Activated CD8-positive, alpha-beta memory T cell treated with anti-CD3 and anti-CD28 coated beads, Interleukin-2, amount 50 U/mL, for 48 hours (primary cell): ENCODE data around the gene CHRNB1.
A peak's percentile ranks its signal among the peaks of the same experiment; 100 is the strongest.

ENCODE experiments used
- DNase-seq: peaks from one replicate; pipeline ENCODE4 v3.0.0-alpha.2; 2020

Gene CHRNB1

DNA sequence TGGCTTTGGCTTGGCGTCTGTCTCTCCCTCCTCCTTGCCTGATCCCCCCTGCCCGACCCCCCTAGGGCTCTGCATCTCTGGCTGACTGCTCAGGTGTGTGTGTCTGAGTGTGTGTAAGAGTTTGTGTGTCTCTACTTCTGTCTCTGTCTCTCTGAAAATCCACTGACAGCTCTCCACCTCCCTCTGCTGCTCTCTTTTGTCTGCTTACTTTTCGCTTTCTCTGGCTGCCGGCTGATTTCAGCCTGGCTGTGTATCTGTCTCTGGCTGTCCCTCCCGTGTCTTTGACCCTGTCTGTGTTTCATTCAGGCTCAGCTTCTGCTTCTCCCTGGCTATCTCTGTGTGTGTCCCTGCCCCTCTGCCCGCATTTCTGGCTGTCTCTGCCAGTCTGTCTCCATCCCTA is 28.5 kb upstream of the CHRNB1 start:
- DNase-seq = no peak

DNA sequence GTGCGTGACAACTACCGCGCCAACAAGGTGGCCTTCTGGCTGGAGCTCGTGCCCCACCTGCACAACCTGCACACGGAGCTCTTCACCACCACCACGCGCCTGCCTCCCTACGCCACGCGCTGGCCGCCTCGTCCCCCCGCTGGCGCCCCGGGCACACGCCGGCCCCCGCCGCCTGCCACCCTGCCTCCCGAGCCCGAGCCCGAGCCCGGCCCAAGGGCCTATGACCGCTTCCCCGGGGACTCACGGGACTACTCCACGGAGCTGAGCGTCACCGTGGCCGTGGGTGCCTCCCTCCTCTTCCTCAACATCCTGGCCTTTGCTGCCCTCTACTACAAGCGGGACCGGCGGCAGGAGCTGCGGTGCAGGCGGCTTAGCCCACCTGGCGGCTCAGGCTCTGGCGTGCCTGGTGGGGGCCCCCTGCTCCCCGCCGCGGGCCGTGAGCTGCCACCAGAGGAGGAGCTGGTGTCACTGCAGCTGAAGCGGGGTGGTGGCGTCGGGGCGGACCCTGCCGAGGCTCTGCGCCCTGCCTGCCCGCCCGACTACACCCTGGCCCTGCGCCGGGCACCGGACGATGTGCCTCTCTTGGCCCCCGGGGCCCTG is 27.7 kb upstream of the CHRNB1 start:
- DNase-seq = no peak

DNA sequence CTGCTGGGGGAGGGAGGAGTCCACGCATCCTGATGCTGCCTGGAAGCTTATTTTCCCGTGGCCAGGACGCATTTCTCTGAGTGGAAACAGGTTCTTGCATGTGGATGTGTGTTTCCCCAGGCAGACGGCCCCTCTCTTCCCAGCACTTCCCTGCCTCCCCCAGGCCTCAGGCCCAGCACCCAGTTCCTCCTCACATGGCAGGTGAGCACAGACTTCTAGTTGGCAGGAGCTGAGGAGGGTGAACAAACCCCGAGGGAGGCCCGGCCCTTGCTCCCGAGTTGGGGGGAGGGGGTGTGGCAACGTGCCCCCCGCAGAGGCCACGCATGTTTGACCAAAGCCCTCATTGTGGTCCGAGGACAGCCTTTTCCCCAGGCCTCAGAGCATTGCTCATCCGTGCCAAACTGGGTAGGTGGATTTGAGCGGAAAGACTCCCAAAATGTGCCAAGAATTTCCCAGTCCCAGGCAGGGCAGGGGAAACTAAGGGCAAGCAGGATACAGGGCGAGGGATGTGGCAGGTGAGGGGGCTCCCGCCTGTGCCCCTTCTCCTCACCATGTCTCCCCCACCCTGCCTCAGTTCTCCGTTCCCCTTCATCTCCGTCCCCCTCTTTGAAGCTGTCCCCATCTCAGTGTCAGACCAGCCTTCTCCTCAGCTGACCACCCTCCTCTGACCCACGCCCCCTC is 26.2 kb upstream of the CHRNB1 start:
- DNase-seq = no peak

DNA sequence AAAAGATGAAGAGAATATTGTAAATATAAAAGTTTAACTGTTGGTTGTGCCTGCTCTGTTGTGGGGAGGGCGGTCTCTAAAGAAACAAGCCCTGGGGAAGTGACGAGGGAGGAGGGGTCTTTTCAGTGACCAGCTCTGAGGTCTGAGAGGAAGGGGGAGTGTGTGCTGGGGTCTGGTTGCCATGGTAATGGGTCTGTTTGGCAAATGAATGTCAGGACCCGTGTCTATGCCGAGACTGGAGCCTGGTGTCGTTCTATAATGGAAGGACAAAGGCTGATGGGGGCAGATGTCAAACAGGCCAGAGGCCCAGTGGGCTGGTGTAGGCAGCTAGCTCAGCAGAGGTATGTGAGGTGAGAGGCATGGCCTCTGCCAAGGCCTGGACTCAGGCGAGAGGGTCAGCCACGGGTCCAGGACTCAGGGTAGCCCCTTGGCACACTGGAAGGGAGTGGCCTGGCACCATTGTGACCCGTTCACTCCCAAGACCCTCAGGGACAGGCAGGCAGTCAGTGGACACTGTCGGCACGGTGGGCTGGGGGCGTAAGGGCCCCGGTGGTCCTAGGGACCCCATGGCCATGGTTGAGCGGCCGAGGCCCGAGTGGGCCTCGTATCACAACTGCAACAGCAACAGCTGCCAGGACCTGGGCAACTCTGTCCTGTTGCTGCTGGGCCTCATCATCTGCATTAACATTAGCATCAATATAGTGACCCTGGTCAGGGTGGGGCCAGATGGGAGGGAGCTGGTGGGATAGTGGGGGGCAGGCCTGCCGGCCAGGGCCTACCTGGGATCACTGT is 24.8 kb upstream of the CHRNB1 start, which contains the start of gene SPEM1:
Gene SPEM1, plus strand, starts transcription at position 506 of the 792 bp plus-strand sequence. Its CDS starts 61 bp downstream, at position 567.
- no peak for DNase-seq

DNA sequence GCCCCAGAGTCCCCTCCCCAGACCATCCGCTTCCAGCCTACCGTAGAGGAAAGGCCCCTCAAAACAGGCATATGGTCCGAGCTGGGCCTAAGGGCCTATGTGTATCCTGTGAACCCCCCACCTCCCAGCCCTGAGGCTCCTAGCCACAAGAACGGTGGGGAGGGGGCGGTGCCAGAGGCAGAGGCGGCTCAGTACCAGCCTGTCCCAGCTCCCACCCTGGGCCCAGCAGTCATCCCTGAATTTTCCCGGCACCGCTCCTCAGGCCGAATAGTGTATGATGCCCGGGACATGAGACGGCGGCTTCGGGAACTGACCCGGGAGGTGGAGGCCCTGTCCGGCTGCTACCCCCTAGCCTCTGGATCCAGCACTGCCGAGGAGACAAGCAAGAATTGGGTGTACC is 23.7 kb upstream of the CHRNB1 start:
- no peak for DNase-seq

DNA sequence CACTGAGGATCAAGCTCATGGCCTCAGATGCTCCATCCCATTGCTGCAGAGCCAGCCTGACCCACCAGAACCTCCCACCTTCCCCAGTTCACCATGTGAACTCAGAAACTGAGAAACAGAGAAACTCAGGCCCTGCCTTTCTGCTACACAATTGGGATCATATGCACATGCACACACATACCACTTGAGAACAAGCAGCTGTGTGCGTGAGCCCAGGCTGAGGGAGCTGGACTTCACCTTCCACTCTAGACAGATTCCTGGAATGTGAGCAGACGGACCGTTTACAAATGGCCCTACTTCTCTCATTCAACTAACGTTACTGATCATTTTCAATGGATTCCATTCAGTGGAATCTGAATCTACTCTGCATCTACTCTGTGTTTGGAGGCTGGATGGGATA is 21.2 kb upstream of the CHRNB1 start:
- DNase-seq = no peak

DNA sequence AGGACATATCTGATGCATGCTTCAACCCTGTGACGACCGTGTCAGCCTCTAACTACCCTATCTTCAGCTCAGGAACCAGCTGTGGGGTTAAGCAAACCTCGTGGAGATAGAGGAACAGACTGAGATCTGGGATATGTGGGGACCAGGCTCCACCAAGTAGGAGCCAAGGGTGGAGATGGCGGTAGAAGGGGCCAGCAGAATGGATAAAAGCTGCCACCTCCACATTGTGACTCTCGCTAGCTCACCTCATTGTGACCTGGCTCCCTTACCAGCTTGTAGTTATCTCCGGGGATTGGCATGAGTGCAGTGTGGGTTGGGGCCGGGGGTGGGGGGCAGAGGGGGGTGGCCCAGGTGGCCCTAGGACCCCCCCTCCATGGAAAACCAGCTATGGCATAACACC is 19.5 kb upstream of the CHRNB1 start, which contains the start of gene SPEM2:
Gene SPEM2, plus strand, starts transcription at position 301 of the 400 bp plus-strand sequence. Its CDS starts 73 bp downstream, at position 374.
- no peak for DNase-seq

DNA sequence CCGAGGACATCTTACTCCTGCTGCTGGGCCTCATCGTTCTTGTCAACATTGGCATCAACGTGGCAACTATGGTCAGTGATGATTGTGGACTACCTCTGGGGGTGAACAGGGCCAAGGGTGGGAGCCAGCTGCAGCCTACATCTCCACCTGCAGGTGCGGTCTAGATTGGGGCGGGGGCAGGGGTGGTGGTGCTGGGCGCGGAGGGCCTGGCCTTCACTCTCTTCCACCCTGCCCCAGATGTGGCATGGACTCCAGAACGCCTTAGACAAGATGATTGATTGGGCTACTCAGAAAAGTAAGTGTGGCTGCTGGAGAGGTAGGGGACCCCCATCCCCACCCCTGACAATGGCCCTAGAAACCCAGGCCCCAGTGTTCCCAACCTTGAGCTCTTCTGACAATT is 19.1 kb upstream of the CHRNB1 start:
- DNase-seq = no peak

DNA sequence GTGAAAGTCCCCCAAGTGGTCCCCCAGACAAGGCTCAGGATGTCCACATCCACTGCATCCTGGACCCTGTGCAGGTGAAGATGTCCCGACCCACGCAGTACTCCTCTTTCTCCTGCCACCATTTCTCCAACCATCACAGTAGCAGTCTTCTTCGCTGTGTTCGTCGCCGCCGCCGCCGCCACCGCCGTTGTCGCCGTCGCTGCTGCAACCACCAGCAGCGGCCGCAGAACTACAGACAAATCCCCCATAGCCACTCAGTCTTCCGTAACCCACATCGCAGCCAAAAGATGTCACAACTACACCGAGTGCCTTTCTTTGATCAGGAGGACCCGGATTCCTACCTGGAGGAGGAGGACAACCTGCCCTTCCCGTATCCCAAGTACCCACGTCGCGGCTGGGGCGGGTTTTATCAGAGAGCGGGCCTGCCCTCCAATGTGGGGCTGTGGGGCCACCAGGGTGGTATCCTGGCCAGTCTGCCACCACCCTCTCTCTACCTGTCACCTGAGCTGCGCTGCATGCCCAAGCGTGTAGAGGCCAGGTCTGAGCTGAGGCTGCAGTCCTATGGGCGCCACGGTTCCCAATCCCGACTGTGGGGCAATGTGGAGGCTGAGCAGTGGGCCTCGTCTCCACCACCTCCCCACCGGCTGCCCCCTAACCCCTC is 18.5 kb upstream of the CHRNB1 start:
- no peak for DNase-seq

DNA sequence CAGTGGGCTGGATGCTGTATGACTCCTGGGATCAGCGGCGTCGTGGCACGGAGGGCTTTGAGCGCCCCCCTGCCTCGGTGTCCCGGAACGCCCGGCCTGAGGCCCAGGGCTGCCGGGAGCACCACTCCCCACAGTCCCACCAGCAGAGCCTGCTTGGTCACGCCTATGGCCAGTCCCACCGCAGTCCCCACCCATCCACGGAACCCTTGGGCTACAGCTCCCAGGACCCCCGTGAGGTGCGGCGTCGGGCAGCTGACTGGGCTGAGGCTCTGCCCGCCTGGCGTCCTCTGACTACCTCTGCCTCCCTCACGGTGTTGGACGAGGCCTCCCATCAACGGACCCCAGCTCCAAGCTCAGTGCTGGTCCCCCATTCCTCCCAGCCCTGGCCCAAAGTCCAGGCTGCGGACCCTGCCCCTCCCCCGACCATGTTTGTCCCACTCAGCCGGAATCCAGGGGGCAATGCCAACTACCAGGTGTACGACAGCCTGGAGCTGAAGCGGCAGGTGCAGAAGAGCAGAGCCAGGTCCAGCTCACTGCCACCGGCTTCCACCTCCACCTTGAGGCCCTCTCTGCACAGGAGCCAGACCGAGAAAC is 17.9 kb upstream of the CHRNB1 start:
- DNase-seq = no peak

DNA sequence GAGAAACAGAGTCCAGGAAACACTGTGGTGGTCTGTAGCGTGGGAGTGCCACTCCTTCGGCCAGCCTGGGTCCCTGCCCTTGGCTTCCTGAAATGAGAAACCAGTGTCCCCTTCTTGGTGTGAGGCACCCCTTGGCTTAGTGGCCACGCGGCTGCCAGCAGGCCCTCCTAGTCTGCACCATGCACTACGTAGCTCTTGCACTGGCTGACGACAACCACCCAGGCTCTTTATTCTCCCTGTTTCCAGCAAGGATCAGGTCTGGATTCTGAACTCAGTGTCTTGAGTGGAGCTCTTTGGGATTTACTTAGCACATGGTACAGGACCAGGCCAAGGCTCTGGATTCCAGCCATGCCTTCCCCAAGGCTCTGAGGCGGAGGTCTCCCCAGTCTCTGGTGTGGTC is 17.3 kb upstream of the CHRNB1 start:
- no peak for DNase-seq

DNA sequence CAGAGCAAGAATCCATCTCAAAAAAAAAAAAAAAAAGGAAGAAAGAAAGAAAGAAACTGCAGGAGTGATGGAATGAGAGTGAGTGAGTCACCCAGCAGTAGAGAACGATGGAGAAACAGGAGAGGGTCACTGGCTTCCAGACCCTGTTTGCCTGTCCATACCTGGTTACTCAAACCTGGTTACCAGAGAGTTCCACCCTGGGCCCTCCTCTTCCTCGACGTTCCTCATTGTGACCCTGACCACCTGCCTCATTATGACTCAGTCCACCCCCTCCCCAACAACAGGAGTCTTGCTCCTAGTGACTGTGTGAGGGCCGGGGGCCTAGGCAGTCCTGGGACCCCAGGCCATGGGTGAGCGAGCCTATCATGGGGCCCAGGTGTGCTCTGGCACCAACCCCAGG is 16.3 kb upstream of the CHRNB1 start, which contains the start of gene SPEM3:
Gene SPEM3, plus strand, starts transcription at position 301 of the 400 bp plus-strand sequence. Its CDS starts 46 bp downstream, at position 347.
- no peak for DNase-seq

DNA sequence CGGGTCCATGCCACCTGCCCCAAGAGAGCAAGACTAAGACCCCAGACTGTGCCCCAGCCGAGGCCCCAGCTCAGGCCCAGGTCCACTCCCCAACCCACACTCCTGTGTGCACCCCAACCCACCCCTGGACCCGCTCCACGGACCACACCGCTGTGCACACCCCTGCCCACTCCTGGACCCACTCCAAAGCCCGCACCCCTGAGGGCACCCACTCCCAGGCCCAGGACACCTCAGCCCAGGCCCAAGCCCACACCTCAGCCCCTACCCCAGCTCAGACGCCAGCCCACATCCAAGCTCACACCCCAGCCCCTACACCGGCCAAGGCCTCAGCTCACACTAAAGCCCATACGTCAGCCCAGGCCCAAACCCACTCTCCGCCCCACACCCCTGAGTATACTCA is 15.1 kb upstream of the CHRNB1 start:
- no peak for DNase-seq

DNA sequence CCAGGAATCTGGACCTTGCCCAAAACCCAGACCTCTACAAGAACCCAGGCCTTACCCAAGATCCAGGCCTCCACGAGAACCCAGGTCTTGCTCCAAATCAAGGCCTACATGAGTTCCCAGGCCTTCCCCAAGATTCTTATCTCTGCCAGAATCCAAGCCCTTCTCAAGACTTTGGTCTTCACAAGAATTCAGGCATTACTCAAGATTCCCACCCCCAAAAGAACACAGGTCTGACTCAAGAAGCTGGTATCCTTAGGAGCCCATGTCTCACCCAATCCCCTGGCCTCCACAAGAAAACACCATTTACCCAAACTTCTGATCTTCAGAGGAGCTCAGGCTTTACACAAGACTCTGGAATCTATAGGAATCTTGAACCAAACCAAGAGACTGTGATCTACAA is 13.6 kb upstream of the CHRNB1 start:
- DNase-seq = no peak

DNA sequence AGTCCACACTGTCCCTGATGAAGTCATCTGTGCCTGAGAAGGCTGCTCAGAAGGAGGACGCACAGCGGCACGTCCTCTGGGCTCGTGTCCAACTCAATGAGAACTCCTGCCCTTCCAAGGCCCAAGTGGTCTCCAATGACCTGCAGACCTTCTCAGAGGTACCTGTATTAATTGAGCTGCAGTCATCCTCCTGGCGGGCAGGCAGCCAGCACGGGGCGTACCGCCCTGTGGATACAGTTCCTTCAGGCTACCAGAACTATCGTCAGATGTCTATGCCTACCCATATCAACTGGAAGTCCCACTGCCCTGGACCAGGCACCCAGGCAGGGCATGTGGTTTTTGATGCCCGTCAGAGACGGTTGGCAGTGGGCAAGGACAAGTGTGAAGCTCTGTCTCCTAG is 12.6 kb upstream of the CHRNB1 start:
- DNase-seq = no peak

DNA sequence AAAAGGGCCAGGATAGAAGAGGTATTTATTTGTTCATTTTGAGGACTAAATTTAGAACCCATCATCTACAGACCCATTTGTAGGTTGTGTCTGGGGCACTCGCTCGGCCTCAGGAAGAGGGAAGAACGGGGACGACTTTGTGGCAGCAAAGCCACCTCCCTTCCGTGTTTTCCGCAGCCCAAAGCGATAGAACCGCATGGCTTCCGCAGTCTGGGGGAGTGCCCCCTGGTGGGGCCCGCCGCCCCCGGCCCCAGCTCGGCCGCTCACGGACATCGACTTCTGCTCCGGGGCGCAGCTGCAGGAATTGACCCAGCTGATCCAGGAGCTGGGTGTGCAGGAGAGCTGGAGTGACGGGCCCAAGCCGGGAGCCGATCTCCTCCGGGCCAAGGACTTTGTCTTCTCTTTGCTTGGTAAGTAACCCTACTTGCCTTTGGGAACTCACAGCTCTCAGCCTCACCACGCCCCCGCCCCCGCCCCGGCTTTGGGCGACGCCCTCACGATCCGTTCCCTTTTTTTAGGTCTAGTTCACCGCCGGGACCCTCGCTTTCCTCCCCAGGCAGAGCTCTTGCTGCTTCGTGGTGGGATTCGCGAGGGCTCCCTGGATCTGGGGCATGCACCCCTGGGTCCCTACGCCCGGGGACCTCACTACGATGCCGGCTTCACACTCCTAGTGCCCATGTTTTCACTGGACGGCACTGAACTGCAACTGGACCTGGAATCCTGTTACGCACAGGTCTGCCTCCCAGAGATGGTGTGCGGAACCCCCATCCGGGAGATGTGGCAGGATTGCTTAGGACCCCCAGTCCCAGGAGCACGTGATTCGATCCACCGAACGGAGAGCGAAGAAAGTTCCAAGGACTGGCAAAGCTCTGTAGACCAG is 8.9 kb upstream of the CHRNB1 start:
- DNase-seq = peak; percentile 83

DNA sequence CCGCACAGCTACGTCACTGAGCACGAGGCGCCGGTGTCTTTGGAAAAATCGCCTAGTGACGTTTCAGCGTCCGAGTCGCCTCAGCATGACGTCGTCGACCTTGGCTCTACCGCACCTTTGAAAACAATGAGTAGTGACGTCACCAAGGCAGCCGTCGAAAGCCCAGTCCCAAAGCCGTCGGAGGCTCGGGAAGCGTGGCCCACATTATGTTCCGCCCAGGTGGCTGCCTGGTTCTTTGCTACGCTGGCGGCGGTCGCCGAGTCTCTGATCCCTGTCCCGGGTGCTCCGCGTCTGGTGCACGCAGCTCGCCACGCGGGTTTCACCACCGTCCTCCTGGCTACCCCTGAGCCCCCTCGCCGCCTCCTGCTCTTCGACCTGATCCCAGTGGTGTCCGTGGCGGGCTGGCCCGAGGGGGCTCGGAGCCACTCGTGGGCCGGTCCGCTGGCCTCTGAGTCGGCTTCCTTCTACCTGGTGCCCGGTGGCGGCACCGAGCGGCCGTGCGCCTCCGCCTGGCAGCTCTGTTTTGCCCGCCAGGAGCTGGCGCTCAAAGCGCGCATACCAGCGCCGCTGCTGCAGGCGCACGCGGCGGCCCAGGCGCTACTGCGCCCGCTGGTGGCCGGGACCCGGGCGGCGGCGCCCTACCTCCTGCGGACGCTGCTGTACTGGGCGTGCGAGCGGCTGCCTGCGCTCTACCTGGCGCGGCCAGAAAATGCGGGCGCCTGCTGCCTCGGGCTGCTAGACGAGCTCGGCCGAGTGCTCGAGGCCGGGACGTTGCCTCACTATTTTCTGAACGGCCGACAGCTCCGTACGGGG is 8.1 kb upstream of the CHRNB1 start:
- peak; percentile 91 for DNase-seq

DNA sequence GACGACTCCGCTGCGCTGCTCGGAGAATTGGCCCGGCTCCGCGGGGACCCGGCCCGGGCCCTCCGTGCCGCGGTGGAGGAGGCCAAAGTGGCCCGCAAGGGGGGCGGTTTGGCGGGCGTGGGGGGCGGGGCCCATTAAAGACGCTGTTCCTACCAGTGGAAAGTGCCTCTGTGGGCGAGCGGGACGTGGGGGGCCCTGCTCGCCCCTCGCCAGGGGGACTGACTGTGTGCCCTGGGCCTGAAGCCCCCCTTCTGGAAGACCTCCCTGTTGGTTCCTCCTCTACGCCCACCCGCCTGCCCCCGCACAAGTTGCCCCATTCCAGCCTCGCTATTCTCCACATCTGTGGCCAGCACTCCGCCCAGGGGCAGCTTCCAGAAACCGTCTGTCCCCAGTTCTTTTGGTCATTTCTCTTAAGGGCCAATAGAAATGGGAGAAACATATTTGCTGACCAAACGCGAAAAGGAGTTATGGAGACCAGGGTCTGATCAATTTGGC is 7.4 kb upstream of the CHRNB1 start:
- no peak for DNase-seq

DNA sequence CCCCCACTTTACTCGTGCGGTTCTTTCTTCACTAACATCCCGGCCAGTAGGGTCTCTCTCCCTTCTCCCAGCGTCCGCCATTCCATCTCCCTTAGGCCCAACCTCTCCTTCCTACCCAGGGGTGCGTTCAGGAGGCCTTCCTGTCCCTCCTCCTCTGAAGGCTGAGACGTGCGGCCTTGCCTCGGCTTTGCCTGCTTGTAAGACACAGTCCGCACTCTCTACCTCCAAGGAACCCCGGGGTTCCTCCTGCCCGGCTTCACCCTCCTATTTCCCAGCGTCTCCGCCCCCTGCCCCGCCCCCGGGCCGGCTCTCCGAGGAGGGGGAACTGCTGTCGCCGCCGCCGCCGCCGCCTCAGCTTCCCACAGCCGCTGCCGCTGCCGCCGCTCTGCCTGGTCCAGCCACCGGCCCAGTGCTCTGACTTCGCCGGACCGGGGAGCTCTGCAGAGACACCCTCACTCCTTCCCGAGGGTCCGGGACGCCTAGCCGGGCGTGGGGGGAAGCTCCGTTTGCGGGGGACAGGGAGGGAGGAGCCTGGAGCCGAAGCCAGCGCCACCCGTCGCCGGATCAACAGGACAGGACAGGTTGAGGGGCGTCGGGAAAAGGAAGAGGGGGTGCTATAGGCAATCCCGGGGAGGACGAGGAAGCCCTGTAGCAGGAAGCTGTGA is 6.8 kb upstream of the CHRNB1 start:
- DNase-seq = peak; percentile 80
